NCI-H2029 treated with DMSO at 0.1 percent for 48 hours (cell line): ENCODE data around the gene BACH1.

Experiments
- DNase-seq: peaks from one replicate; lab custom pipeline; 2025; lab: John Stamatoyannopoulos, UW

BACH1 gene

GRCh38 chr21:29315131-29315749 is 16.5 kb downstream of the BACH1 start:
- DNase-seq = no peak

- DNase-seq = no peak
These were observed 17.5 kb downstream of the BACH1 start for GRCh38 chr21:29316029-29316742.

- no peak for DNase-seq
These were observed 18.1 kb downstream of the BACH1 start for GRCh38 chr21:29316806-29317205.

GRCh38 chr21:29318354-29318753 is 19.6 kb downstream of the BACH1 start:
- no peak for DNase-seq

DNA sequence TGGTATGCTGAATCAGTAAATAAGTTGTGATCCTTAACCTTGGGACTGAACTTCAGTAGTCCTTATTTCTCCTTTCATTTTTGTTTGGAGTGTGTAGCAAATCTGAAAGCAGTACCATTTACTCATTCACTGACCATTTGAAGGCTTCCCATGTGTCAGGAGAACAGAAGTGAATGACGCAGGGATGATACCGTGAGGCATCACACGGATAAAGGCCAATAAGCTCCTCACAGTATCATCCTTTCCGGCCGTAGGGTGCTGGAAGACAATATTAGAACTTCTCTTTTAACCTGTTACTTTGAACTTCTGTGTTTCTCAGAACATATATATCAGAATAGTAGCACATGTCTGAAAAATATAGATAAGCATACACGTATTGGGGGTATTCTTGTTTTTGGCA is 21.3 kb downstream of the BACH1 start:
- no peak for DNase-seq

- DNase-seq = no peak
These were observed 22.5 kb downstream of the BACH1 start for GRCh38 chr21:29321217-29321616.

DNA sequence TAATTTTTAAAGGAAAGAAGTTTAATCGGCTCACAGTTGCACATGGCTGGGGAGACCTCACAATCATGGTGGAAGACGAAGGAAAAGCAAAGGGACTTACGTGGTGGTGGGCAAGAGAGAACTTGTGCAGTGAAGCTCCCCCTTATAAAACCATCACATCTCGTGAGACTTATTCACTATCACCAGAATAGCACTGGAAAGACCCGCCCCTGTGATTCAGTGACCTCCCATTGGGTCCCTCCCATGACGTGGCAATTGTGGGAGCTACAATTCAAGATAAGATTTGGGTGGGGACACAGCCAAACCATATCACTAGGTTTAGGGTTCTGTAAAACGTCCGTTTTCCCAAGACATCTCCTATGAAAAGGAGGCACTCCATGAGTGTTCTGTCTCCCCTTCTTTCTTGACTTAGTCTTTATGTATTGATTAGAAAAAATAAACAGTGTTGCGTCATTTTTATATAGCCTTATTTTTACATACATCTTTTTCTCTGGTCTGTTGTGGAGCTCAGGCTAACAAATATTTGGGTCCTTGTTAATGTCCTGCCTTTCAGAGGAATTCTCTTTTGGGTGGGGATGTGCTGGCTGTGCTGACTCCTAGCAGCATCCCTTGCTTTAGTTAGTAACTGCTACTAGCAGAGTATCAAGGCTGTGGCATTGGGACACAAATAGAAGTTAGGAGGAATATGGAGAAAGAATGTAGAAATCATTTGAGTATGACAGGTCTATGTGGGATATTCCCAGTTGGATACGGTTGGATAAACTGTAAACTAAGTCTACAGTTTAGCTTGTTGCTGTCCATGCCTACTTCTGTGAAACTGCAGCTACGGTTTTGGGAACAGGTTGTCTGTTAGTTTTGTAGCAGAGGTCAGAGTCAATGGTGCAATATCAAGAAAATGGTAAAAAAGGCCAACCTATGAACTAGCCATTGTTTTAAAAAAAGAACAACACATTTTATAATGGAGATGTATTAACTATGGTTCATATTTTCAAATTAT is 23.5 kb downstream of the BACH1 start:
- no peak for DNase-seq

- no peak for DNase-seq
These were observed 24.5 kb downstream of the BACH1 start for GRCh38 chr21:29323189-29323588.

DNA sequence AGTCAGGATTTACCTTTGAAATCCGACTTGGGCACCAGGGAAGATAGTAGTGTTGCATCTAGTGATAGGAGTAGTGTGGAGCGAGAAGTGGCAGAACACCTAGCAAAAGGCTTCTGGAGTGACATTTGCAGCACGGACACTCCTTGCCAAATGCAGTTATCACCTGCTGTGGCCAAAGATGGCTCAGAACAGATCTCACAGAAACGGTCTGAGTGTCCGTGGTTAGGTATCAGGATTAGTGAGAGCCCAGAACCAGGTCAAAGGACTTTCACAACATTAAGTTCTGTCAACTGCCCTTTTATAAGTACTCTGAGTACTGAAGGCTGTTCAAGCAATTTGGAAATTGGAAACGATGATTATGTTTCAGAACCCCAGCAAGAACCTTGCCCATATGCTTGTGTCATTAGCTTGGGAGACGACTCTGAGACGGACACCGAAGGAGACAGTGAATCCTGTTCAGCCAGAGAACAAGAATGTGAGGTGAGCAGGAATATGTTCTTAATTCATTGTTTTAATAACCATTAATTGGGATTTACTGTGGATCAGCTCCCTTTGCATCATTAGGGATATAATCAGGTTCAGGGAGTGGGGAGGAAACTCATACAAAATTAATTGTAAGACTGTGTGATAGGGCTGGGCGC is 28.3 kb downstream of the BACH1 start:
- no peak for DNase-seq

DNA sequence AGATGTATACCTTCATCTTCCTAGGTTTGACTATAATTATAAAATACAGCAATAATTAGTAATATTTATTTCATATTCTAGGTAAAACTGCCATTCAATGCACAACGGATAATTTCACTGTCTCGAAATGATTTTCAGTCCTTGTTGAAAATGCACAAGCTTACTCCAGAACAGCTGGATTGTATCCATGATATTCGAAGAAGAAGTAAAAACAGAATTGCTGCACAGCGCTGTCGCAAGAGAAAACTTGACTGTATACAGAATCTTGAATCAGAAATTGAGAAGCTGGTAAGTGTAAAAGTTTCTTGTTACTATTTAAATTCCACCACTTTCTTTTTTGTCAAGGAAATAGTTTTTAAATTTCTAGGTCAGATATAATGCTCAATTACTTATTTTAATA is 30.7 kb downstream of the BACH1 start:
- no peak for DNase-seq

GRCh38 chr21:29330797-29331196 is 32.1 kb downstream of the BACH1 start:
- DNase-seq = no peak

- no peak for DNase-seq
These were observed 34.0 kb downstream of the BACH1 start for GRCh38 chr21:29332461-29333362.

DNA sequence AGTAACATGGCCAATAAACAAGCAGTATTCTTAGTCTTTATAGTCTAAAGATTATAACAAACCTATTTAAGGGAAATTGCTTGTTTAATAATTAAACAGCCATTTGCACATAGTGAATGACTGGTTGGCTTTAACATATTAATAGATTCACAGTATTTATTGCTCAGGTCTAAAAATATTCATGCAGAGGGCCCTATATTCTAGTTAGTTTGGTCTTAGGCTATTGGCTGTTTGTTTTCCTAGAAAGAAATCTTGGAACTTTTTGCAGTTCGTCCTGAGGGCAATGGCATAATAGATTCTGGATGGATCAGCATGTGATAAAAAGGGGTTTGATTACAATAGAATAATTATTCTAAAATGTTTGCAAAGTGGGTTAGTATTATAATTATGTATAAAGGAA is 34.7 kb downstream of the BACH1 start:
- DNase-seq = no peak

GRCh38 chr21:29334717-29335428 is 36.2 kb downstream of the BACH1 start:
- DNase-seq = no peak

- DNase-seq = no peak
These were observed 37.0 kb downstream of the BACH1 start for GRCh38 chr21:29335720-29336119.

DNA sequence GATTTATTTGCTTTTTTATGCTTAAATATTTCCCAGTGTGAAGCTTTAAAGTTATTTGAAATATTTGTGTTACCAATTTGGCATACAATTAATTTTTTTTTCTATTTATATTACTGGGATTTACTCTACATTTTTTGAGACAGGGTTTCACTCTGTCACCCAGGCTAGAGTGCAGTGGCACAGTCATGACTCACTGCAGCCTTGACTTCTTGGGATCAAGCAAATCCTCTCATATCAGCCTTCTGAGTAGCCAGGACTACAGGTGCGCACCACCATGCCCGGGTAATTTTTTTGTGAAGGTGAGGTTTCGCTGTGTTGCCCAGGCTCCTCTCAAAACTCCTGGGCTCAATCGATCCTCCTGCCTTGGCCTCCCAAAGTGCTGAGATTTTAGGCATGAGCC is 39.5 kb downstream of the BACH1 start:
- no peak for DNase-seq

- DNase-seq = no peak
These were observed 41.5 kb downstream of the BACH1 start for GRCh38 chr21:29340228-29340627.

DNA sequence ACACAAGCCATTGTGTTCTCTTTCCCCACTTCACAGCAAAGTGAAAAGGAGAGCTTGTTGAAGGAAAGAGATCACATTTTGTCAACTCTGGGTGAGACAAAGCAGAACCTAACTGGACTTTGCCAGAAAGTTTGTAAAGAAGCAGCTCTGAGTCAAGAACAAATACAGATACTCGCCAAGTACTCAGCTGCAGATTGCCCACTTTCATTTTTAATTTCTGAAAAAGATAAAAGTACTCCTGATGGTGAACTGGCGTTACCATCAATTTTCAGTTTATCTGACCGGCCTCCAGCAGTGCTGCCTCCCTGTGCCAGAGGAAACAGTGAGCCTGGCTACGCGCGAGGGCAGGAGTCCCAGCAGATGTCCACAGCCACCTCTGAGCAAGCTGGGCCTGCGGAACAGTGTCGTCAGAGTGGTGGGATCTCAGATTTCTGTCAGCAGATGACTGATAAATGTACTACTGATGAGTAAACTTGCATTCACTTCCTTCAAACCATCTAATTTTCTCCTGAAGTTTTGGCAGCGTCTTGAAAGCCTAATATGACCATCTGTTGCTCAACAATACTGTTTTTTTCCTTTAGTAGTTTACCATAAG is 43.7 kb downstream of the BACH1 start:
- DNase-seq = no peak

DNA sequence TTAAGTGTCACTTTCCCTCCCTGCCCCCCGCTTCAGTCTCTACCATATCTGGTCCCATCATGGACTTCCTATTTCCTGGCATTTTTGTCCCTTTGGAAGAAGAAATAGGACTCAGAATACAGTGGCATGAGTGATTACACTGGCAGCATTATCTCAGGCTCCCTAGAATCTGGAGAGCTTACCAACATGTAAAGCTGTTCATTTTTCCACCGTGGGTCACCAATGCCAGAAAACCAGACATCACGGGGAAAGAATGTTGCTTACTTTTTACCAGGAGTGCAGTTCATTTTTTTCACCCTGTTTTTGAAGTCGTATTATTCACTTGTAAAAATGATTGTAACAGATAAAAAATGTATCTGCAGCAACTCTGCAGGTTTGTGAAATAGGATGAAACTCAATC is 44.8 kb downstream of the BACH1 start:
- no peak for DNase-seq

DNA sequence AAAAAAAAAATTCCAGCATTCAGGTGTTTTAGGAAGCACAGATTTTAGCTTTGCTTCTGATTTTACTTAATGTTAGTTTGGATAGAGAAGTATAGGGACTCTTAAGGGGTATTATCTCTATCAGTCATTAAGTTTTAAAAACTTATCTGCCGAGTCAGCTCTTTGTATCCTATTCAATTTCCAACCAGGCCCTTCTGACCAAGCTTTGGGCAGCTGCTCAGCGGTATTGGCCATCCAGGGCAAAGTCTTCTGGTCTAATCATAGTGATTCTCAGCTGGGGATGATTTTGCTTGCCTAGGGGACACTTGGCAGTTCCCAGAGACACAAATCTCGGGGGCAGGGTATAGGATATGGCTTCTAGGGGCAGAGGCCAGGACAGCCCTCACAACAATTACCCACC is 47.6 kb downstream of the BACH1 start:
- no peak for DNase-seq
